Activated T-helper 2 cell treated with anti-CD3 and anti-CD28 coated beads, Interferon-gamma antibody, Interleukin-2, Interleukin-4, amounts not matched to agents 10 μg/mL and 5 μg/mL and 100 μg/mL, durations not matched to agents 14 hours and 24 hours and 36 hours (primary cell): Measurements from ENCODE around the gene ALKAL2. TPM values are rescaled to one million over a fixed set of nuclear protein-coding genes. Genes with fewer than 3 reads are reported as not detected.
"Not testable (repeated sequence)": the region's sequence is repeated elsewhere in the genome, so short reads cannot be mapped to it uniquely, and the experiment has no call there.

Experiments
- DNase-seq: peaks from one replicate; pipeline ENCODE4 v3.0.0; 2021; ENCODE audit warnings: low spot score
- H3K27ac Mint-ChIP-seq: one replicate; pipeline ENCODE4 v1.8.0; 2021; ENCODE audit warnings: mixed read lengths
- H3K27me3 Mint-ChIP-seq: one replicate; pipeline ENCODE4 v1.8.0; 2021; ENCODE audit warnings: low read depth, mixed read lengths
- H3K36me3 Mint-ChIP-seq: one replicate; pipeline ENCODE4 v1.8.0; 2021; ENCODE audit warnings: low read depth, mixed read lengths
- H3K4me1 Mint-ChIP-seq: one replicate; pipeline ENCODE4 v1.8.0; 2021; ENCODE audit warnings: low read depth, mixed read lengths
- H3K4me3 Mint-ChIP-seq: one replicate; pipeline ENCODE4 v1.8.0; 2021; ENCODE audit warnings: low read depth, mild to moderate bottlenecking, moderate library complexity, mixed read lengths
- H3K9me3 Mint-ChIP-seq: one replicate; pipeline ENCODE4 v1.8.0; 2021; ENCODE audit warnings: mixed read lengths
- intact Hi-C: fragments of 100-400 bp; cut with micrococcal nuclease; formaldehyde crosslinking; loops from one replicate; pipeline ENCODE4 v1.15.1; 2023
- total RNA-seq: library from RNA; stranded (reverse); gene quantifications from 2 replicates; pipeline ENCODE4 v1.2.3, GENCODE V29; 2022

ALKAL2 gene
- 16.3 and 17.6 TPM in 2 replicates for total RNA-seq

GRCh38 chr2:287911-288757, at the start of gene ALKAL2:
TSS of gene ALKAL2 (minus strand) at chr2:288091. CDS start at chr2:287835, 256 bp downstream.
- no peak for DNase-seq
- intact Hi-C loops, result loop anchor here (2.0 kb wide), 1 partner anchor 347 kb away; no protein-coding TSS in a partner anchor
- H3K36me3 Mint-ChIP-seq, result peaks cover 27% of the 10 kb centered on the region
- peaks cover 34% of the 10 kb centered on the region for H3K27me3 Mint-ChIP-seq
- no peaks in the 10 kb centered on the region for H3K9me3 Mint-ChIP-seq
- no peak within 1 kb of the TSS for H3K27ac Mint-ChIP-seq
- H3K4me3 Mint-ChIP-seq, result peak within 1 kb of the TSS; percentile 75
- peaks cover 8% of the 10 kb centered on the region for H3K4me1 Mint-ChIP-seq

GRCh38 chr2:336949-337348, 49.1 kb upstream of the ALKAL2 start:
- DNase-seq, H3K36me3 Mint-ChIP-seq, H3K4me3 Mint-ChIP-seq, H3K4me1 Mint-ChIP-seq, H3K27ac Mint-ChIP-seq, H3K27me3 Mint-ChIP-seq, intact Hi-C loops: not testable (repeated sequence)
- H3K9me3 Mint-ChIP-seq, result peaks cover 28% of the 10 kb centered on the region

- H3K27ac Mint-ChIP-seq, result no peak overlapping the region
- intact Hi-C loops, result no loop called here
- peaks cover 6% of the 10 kb centered on the region for H3K36me3 Mint-ChIP-seq
- no peak overlapping the region for H3K4me3 Mint-ChIP-seq
- H3K9me3 Mint-ChIP-seq, result peaks cover 28% of the 10 kb centered on the region
- H3K27me3 Mint-ChIP-seq, result peaks cover 2% of the 10 kb centered on the region
- DNase-seq, result no peak
- H3K4me1 Mint-ChIP-seq, result no peaks in the 10 kb centered on the region
Measured at GRCh38 chr2:336360-336759, 48.5 kb upstream of the ALKAL2 start.

- H3K27me3 Mint-ChIP-seq, result peaks cover 2% of the 10 kb centered on the region
- no peaks in the 10 kb centered on the region for H3K4me1 Mint-ChIP-seq
- H3K27ac Mint-ChIP-seq, result no peak overlapping the region
- intact Hi-C loops, result no loop called here
- no peak for DNase-seq
- no peak overlapping the region for H3K4me3 Mint-ChIP-seq
- peaks cover 6% of the 10 kb centered on the region for H3K36me3 Mint-ChIP-seq
- H3K9me3 Mint-ChIP-seq, result peaks cover 27% of the 10 kb centered on the region
Measured at GRCh38 chr2:332592-332991, 44.7 kb upstream of the ALKAL2 start.

GRCh38 chr2:328761-329160, 40.9 kb upstream of the ALKAL2 start:
- intact Hi-C loops, result no loop called here
- no peak overlapping the region for H3K4me3 Mint-ChIP-seq
- H3K27me3 Mint-ChIP-seq, result peaks cover 2% of the 10 kb centered on the region
- no peak for DNase-seq
- peaks cover 19% of the 10 kb centered on the region for H3K4me1 Mint-ChIP-seq
- H3K36me3 Mint-ChIP-seq, result peaks cover 8% of the 10 kb centered on the region
- peaks cover 26% of the 10 kb centered on the region for H3K9me3 Mint-ChIP-seq
- no peak overlapping the region for H3K27ac Mint-ChIP-seq

- intact Hi-C loops, result no loop called here
- Mint-ChIP-seq H3K27me3 (peaks cover 4% of the 10 kb centered on the region), H3K9me3 (peaks cover 25% of the 10 kb centered on the region), H3K4me3 (no peak overlapping the region), H3K4me1 (peaks cover 37% of the 10 kb centered on the region), H3K27ac (no peak overlapping the region), H3K36me3 (peaks cover 13% of the 10 kb centered on the region)
- no peak for DNase-seq
Measured at GRCh38 chr2:323035-323434, 35.1 kb upstream of the ALKAL2 start.

- Mint-ChIP-seq H3K4me3 (no peak overlapping the region), H3K9me3 (peaks cover 18% of the 10 kb centered on the region), H3K4me1 (peaks cover 44% of the 10 kb centered on the region), H3K27ac (no peak overlapping the region), H3K36me3 (peaks cover 12% of the 10 kb centered on the region), H3K27me3 (peaks cover 4% of the 10 kb centered on the region)
- intact Hi-C loops, result no loop called here
- no peak for DNase-seq
Measured at GRCh38 chr2:322326-322725, 34.4 kb upstream of the ALKAL2 start.

- Mint-ChIP-seq H3K9me3 (peaks cover 8% of the 10 kb centered on the region), H3K27me3 (peaks cover 4% of the 10 kb centered on the region), H3K4me1 (peaks cover 45% of the 10 kb centered on the region), H3K4me3 (no peak overlapping the region), H3K36me3 (peaks cover 8% of the 10 kb centered on the region), H3K27ac (peak overlapping the region; percentile 22)
- intact Hi-C loops, result no loop called here
- DNase-seq, result no peak
Measured at GRCh38 chr2:320561-320960, 32.7 kb upstream of the ALKAL2 start.

- peaks cover 8% of the 10 kb centered on the region for H3K36me3 Mint-ChIP-seq
- intact Hi-C loops, result loop anchor here (5.0 to 10.0 kb wide), 3 partner anchors 73 to 138 kb away; no protein-coding TSS in a partner anchor
- H3K27me3 Mint-ChIP-seq, result peaks cover 4% of the 10 kb centered on the region
- H3K4me3 Mint-ChIP-seq, result no peak overlapping the region
- no peak for DNase-seq
- peaks cover 32% of the 10 kb centered on the region for H3K4me1 Mint-ChIP-seq
- peak overlapping the region; percentile 88 for H3K27ac Mint-ChIP-seq
- H3K9me3 Mint-ChIP-seq, result peaks cover 8% of the 10 kb centered on the region
Measured at GRCh38 chr2:319059-319600, 31.2 kb upstream of the ALKAL2 start.

- DNase-seq, result no peak
- H3K36me3 Mint-ChIP-seq, result peaks cover 8% of the 10 kb centered on the region
- peak overlapping the region; percentile 88 for H3K27ac Mint-ChIP-seq
Measured at GRCh38 chr2:317501-318424, 29.9 kb upstream of the ALKAL2 start.

GRCh38 chr2:316381-316780, 28.5 kb upstream of the ALKAL2 start:
- intact Hi-C loops, result loop anchor here (5.0 to 10.0 kb wide), 3 partner anchors 76 to 141 kb away; no protein-coding TSS in a partner anchor
- Mint-ChIP-seq H3K27me3 (peaks cover 4% of the 10 kb centered on the region), H3K4me3 (no peak overlapping the region)

More at GRCh38 chr2:317501-318424, 29.9 kb upstream of the ALKAL2 start:
- Mint-ChIP-seq H3K27me3 (peaks cover 4% of the 10 kb centered on the region), H3K9me3 (peaks cover 8% of the 10 kb centered on the region), H3K4me1 (peaks cover 31% of the 10 kb centered on the region), H3K4me3 (peak overlapping the region; percentile 55)
- intact Hi-C loops, result loop anchor here (1.0 to 10.0 kb wide), 5 partner anchors 53 to 140 kb away; partner anchors contain the start of genes ACP1 and SH3YL1

GRCh38 chr2:315925-316324, 28.0 kb upstream of the ALKAL2 start:
- intact Hi-C loops, result loop anchor here (5.0 to 10.0 kb wide), 3 partner anchors 76 to 141 kb away; no protein-coding TSS in a partner anchor
- not testable (repeated sequence) for H3K27me3 Mint-ChIP-seq, H3K9me3 Mint-ChIP-seq, H3K4me3 Mint-ChIP-seq, H3K27ac Mint-ChIP-seq, H3K36me3 Mint-ChIP-seq, DNase-seq
- peaks cover 31% of the 10 kb centered on the region for H3K4me1 Mint-ChIP-seq

More at GRCh38 chr2:316381-316780, 28.5 kb upstream of the ALKAL2 start:
- DNase-seq, result no peak
- no peak overlapping the region for H3K27ac Mint-ChIP-seq
- peaks cover 8% of the 10 kb centered on the region for H3K9me3 Mint-ChIP-seq
- peaks cover 31% of the 10 kb centered on the region for H3K4me1 Mint-ChIP-seq
- H3K36me3 Mint-ChIP-seq, result peaks cover 8% of the 10 kb centered on the region
